ENCODE measurements around the gene CBLN2.

The CBLN2 gene

GRCh38 chr18:72544092-72544886 lies at the start of gene CBLN2:
TSS of gene CBLN2 (minus strand) at chr18:72544342. CDS start at chr18:72542160, 2,182 bp downstream.
- DNase-seq (ENCODE audit: low read depth in 2 of 2), result no peak

- DNase-seq (ENCODE audit: low read depth in 2 of 2), result no peak
Measured at GRCh38 chr18:72588360-72588759, 44.2 kb upstream of the CBLN2 start.

GRCh38 chr18:72584787-72585186 lies 40.6 kb upstream of the CBLN2 start:
- no peak for DNase-seq (ENCODE audit: low read depth in 2 of 2)

- no peak for DNase-seq (ENCODE audit: low read depth in 2 of 2)
Measured at GRCh38 chr18:72581976-72582375, 37.8 kb upstream of the CBLN2 start.

GRCh38 chr18:72572896-72573295 lies 28.8 kb upstream of the CBLN2 start:
- no peak for DNase-seq (ENCODE audit: low read depth in 2 of 2)

GRCh38 chr18:72566290-72566689 lies 22.1 kb upstream of the CBLN2 start:
- DNase-seq (ENCODE audit: low read depth in 2 of 2), result no peak

GRCh38 chr18:72555968-72556367 lies 11.8 kb upstream of the CBLN2 start:
- no peak for DNase-seq (ENCODE audit: low read depth in 2 of 2)

- DNase-seq (ENCODE audit: low read depth in 2 of 2), result no peak
Measured at GRCh38 chr18:72555101-72555500, 11.0 kb upstream of the CBLN2 start.

GRCh38 chr18:72543357-72544055 lies 636 bp downstream of the CBLN2 start:
- no peak for DNase-seq (ENCODE audit: low read depth in 2 of 2)

GRCh38 chr18:72542984-72543356 lies 1.2 kb downstream of the CBLN2 start:
- DNase-seq (ENCODE audit: low read depth in 2 of 2), result no peak

- DNase-seq (ENCODE audit: low read depth in 2 of 2), result no peak
Measured at GRCh38 chr18:72542342-72542741, 1.8 kb downstream of the CBLN2 start.

- no peak for DNase-seq (ENCODE audit: low read depth in 2 of 2)
Measured at GRCh38 chr18:72541871-72542332, 2.2 kb downstream of the CBLN2 start.

GRCh38 chr18:72539901-72540300 lies 4.2 kb downstream of the CBLN2 start:
- no peak for DNase-seq (ENCODE audit: low read depth in 2 of 2)

- no peak for DNase-seq (ENCODE audit: low read depth in 2 of 2)
Measured at GRCh38 chr18:72530622-72531021, 13.5 kb downstream of the CBLN2 start.

- no peak for DNase-seq (ENCODE audit: low read depth in 2 of 2)
Measured at GRCh38 chr18:72504866-72505265, 39.3 kb downstream of the CBLN2 start.

- DNase-seq (ENCODE audit: low read depth in 2 of 2), result no peak
Measured at GRCh38 chr18:72502671-72503431, 41.3 kb downstream of the CBLN2 start.

- no peak for DNase-seq (ENCODE audit: low read depth in 2 of 2)
Measured at GRCh38 chr18:72492497-72492896, 51.6 kb downstream of the CBLN2 start.
